ENCODE data around the gene RNU1-2.
"Not testable (repeated sequence)": the region's sequence is repeated elsewhere in the genome, so short reads cannot be mapped to it uniquely, and the experiment has no call there.

The RNU1-2 gene

DNA sequence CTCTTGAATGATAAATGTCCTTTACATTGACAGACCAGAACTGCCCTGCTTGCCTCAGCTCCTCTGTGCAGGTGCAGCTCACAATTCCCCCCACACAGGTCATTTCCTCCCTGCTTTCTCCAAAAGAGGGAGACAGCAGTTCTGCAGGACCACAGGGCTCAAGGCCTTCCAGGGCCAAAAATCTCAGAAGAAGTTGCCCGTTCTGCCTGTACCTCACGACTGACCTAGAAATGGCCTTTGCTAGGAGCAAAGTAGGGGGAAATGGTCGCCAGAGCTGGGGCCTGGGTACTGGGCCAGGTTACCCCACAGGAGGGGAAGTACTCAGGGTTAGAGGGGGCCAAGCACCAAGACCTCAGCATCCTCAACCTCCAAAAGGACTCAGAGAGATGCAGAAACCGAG lies 11.1 kb downstream of the RNU1-2 start:
- no peak for FAIRE-seq
- no peak for DNase-seq (ENCODE audit: low spot score)

DNA sequence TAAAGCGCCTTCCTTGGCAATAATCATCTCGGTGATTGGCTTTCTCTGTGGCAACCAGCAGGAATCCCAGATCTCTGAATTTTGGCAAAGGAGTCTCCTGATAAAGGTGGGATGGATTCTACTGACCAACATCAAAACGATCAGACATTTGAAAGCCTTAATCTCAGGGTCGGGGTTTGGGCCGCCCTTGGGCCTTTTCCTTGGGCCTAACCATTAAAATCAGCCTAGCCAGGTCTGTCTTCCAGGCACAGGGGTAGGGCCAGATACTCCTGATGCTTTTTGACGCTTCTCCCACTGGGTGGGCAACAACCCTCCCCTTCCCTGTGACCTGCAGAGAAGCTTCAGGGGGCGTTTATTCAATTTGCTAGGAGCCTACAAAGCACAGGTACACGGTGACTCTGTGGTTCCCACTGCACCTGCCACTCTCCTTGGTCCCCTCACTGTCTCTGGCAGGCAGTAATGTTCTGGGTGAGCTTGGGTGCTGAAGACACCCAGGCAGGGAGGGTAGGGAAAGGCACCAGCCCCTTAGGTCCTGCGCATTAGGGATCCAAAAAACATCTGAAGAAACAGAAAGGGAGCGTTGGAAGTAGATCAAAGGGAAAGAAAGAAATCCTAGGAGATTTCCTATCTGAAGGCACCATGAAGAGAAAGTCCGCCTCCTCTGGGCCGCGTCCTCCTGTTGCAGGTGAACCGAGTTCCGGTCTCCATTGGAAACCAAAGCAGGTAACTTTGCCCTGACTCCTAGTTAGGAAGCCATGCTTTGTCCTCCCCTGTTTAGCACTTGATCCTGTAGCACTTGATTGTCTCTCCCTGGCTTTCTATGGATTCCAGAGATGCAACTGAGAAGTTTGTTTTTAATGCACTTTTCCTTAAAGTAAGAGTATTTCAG lies 12.3 kb downstream of the RNU1-2 start:
- DNase-seq (ENCODE audit: low spot score) (no peak), FAIRE-seq (no peak)

DNA sequence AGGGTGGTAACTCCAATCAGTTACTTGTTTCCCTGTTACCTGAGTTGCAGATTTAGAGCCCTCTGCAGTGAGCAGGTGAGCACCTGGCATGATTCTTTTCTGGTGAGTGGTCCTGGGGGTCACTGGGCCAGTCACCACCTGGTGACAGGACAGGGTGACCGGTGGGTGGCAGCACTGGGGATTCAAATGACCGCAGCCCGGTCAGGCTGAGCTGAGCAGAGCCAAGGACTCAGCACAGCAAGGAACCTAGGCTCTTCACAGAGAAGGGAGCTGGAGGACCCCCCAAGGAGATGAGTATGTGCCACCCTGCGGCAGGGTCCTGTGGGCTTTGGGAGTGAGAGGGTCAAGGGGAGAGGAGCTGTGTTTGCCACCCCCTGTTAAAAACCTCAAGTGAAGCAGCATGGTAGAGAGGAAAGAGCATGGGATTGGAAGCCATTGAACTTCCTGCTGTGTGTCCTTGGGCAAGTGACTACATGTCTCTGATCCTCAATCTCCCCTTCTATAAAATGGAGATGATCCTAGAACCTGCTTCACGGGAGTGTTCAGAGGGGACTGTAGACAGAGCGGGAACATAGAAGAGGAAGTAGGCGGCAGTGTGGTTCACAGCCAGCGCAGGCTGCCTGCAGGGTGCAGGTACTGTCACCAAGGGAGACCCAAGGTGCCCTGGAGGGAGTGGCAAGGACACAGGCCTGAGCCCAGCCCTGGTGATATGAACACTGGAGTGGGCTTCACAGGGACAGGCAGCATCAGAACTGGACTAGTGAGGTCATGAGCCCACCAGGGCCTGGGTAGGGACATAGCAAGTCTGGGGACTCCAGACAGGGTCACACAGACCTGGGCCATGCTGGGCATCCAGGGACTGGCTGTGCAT lies 16.3 kb downstream of the RNU1-2 start:
- not testable (repeated sequence) for FAIRE-seq; DNase-seq (ENCODE audit: low spot score)

DNA sequence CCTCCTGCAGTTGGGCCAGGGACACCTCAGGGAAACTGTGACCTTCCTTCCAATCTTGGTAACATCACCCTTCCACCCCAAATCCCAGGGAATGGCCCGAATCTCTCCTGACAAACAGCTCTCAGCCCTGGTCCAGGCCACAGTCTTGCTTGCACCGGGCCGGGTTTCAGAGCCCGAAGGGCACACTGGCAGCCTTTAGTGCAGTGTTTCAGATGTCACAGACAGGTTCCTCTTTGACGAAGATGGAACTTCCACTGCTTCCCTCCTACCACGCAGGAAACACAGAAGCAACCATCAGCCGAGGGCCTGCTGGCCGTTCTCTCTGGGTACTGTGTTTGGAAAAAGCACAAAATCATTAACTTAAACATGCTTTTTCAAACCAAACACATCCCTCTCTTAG lies 17.0 kb downstream of the RNU1-2 start:
- not testable (repeated sequence) for FAIRE-seq; DNase-seq (ENCODE audit: low spot score)

DNA sequence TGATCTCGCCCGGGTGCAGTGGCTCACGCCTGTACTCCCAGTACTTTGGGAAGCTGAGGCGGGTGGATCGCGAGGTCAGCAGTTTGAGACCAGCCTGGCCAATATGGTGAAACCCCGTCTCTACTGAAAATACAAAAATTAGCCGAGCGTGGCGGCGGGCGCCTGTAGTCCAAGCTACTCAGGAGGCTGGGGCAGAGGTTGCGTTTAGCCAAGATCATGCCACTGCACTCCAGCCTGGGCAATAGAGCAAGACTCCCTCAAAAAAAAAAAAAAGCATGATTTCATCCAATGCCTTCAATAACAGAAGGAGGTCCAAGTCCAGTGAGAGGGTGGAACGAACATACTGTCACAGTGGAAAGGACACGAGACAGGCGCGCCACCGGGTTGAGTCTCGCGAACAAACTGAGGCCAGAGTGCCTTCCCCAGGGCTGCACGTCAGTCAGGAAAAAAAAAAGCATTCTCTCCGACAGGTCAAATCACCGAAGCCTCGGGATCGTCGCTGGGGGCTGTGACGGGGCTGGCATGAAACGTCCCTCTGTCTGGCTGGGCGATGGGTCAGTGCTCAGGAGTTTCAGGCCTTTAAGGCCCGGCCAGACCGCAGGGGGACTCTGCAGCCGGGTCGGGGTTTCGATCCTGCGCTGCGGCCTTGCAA lies 17.5 kb downstream of the RNU1-2 start:
- DNase-seq (ENCODE audit: low spot score) (no peak), FAIRE-seq (no peak)

DNA sequence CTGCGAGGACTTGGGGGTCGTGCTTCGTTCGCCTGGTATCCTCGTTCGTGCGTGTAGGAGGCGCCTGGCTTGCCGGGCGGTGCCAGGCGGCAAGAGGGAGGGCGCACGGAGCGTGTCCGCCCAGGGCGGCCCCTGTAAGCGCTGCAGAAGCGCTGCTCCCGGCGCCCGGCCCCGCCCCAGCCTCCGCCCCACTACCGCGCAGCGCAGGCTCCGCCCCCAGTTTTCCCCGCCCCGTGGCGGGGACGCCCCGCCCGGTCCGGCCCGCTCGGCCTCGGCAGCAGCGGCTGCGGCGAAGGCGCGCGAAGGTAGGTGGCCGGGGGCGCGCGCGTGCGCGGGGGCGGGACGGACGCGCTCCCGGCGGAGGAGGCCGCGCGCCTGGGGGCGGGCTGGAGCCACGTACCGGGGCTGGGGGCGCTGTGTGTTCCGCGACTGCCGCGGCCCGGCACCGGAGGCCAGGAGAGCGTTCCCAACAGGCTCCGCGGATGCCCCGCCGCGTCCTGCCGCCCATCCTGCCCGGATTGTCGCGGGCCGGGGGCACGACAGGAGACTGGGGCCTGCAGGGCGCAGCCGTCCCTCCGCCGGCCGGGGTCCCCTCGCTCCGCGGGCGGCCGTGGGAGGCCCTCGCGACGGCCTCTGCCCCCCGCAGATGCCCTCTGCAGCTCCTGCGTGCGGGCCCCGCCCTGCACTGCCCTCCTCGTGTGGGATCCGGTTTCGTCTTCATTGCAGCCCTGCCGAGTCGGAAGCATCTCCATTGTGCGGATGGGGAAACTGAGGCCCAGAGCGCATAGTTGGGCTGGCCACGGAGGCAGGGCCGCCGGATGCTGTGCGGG lies 18.3 kb downstream of the RNU1-2 start:
- DNase-seq (ENCODE audit: low spot score): peak; percentile 94
- FAIRE-seq: no peak

DNA sequence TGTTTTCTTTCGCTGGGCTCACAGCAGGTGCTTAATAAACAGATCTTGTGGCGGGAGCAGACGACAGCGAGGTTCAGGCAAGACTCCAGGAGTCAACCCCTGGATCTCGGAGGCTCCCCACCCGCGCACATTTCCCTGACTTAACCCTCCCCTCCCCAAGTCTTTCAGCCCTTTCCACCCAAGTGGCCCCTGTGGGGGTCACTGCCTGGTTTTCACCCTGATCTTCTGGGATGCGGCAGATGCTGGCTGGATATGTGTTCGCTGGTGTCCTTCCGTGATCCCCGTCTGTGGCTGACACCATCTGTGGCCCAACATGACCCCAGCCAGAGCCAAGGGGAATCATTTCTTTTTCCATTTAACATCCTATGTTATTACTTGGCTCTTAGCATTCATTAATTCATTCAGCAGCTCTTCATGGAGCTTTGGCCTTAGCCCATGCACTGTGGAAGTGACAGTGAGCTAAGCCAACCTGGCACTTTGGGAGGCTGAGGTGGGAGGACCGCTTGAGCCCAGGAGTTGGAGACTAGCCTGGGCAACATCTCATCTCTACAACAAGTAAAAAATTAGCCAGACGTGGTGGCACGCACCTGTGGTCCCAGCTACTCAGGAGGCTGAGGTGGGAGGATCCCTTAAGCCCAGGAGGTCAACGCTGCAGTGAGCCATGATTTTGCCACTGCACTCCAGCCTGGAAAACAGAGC lies 19.3 kb downstream of the RNU1-2 start:
- FAIRE-seq; DNase-seq (ENCODE audit: low spot score): not testable (repeated sequence)

DNA sequence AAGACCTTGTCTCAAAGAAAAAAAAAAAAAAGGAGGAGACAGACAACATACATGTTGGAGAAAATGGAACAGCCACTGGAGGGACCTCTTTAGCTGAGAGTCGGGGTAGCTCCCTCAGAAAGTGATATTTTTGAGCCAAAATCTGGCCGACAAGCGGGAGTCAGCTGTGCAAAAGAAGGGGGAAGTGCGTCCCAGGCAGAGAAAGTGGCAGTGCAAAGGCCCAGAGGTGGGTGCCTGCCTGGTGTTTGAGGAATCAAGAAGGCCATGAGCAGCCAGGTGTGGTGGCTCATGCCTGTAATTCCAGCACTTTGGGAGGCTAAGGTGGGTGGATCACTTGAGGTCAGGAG lies 19.8 kb downstream of the RNU1-2 start:
- FAIRE-seq: no peak
- no peak for DNase-seq (ENCODE audit: low spot score)

DNA sequence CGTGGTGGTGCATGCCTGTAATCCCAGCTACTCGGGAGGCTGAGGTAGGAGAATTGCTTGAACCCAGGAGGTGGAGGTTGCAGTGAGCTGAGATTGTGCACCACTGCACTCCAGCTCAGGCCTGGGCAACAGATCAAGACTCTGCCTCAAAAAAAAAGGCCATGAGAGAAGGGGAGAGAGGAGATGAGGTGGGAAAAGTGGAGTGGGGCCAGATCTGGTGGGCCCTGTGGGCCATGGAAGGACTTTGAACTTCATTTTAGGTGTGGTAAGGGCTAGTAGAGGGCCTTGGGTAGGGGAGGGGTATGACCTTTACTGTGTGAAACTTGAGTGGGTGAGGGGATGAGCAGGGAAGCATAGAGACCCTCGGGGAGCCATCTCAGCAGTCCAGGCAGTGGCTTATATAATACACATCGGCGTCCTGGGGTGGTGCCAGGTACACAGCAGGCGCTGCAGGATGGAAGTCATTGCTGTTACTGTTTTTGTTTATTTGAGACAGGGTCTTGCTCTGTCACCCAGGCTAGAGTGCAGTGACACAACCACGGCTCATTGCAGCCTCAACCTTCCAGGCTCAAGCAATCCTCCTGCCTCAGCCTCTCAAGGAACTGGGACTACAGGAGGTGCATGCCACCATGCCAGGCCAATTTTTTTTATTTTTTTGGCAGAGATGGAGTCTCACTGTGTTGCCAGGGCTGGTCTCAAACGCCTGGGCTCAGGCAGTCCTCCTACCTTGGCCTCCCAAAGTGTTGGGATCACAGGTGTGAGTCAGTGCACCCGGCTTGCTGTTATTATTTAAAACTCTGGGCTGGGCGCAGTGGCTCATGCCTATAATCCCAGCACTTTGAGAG lies 20.5 kb downstream of the RNU1-2 start:
- not testable (repeated sequence) for FAIRE-seq; DNase-seq (ENCODE audit: low spot score)

DNA sequence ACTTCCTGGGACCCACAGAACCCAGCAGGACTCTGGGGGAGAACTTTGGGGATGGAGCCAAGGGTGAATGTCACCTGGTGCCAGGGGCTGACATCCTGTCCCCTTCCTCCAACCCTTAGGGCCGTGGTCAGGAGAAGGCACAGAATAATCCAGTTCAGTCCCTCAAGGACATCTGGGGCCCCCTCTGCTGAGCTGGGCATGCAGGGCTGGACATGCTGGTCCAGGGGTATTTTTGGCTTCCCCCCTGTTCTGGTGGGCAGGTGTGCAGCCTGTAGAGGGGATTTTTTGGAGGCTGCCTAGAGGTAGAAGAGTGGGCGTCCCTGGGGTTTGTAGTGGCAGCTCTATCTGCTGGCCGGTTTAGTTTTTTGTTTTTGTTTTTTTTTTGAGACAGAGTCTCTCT lies 22.6 kb downstream of the RNU1-2 start:
- FAIRE-seq (no peak), DNase-seq (ENCODE audit: low spot score) (no peak)

DNA sequence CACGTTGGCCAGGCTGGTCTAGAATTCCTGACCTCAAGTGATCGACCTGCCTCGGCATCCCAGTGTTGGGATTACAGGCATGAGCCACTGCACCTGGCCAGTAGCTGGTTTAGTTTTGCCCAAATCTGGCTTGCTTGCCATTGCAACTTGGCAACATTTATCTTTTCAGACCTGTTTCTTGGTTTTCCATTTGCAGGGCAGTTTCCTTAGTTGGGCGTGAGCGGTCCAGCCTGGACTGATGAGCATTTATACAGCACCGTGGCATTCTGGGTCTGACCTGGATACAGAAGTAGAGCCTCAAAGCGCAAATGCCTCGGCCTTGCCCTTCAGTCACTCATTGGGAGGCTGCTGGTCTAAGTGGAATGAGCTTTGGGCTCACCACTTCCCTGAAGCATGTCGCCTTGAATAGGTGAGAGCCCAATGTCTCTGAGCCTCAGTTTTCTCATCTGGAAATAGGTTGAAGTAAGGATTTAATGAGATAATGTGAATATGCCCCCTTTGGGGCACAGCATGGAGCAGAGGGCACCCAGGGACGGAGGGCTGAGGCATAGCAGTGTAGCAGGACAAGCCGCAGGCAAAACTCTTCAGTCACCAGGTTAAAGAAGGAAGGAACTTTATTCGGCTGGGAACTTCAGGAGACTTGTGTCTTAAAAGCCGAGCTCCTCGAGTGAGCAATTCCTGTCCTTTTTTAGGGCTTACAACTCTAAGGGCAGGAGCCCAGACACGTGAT lies 23.3 kb downstream of the RNU1-2 start:
- not testable (repeated sequence) for DNase-seq (ENCODE audit: low spot score); FAIRE-seq

DNA sequence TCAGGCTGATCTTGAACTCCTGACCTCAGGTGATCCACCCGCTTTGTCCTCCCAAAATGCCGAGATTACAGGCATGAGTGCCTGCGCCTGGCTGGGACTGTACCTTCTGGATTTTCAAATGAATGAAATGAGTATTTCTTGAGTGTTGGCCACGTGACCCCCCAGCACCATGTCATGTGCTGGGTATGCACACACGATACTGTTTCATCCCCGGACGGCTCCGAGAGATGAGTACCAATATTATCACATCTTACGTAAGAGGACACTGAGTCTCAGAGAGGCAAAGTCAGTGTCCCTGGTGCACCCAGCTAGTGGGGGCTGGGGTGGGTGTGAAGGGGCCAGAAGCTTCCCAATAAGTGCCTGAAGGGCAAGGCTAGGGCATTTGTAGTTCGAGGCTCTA lies 25.2 kb downstream of the RNU1-2 start:
- FAIRE-seq (no peak), DNase-seq (ENCODE audit: low spot score) (no peak)

DNA sequence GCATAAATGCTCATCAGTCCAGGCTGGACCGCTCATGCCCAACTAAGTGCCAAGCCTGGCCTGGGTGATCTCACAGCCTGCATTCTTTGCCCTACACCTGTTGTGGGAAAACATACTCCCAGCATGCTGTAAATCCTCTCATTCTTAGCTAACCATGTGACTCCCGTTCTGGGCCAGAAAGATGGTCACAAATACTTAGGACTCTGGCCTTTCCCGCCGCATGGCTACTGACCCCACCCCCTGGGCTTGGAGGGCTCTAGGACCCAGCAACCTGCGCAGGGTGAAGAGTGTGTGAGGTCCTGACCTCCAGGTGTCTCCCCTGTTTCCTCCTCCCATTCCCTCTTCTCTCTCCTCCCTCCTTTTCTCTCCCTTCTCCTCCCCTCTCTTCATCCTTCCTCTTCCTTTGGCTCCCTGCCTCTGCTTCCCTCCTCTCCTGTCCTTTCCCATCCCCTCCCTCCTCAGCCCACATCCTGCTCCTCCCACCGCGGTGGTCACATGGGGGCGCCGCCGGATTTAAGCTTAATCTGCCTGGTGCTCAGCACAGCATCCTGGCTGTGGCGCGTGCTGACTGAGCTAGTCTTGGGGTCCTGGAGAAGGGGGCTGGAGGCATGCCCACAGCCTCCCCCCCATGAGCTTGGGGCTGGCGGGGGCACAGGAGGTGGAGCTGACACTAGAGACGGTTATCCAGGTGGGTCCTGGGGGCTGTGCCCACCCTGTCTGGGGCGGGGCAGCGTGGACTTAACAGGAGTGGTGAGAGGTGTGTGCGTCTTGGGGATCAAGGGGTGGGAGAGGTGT lies 25.8 kb downstream of the RNU1-2 start, which contains the start of gene CROCC:
Gene CROCC, plus strand, starts transcription at position 541 of the 795 bp plus-strand sequence. Its CDS starts 88 bp downstream, at position 629.
- DNase-seq (ENCODE audit: low spot score): no peak
- no peak for FAIRE-seq

DNA sequence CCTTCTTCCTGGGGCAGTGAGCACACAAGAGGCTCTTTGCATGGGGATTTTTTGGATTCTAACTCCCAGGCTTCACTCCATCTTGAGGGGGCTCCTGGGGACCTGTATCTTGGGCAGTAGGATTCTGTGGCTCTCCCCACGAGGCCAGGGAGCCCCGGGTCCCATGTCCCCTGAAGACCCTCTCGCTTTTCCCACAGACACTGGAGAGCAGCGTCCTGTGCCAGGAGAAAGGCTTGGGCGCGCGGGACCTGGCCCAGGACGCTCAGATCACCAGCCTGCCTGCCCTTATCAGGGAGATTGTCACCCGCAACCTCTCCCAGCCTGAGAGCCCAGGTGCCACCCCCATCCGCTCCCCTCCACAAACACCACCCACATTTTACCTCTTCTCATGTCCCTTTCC lies 26.7 kb downstream of the RNU1-2 start:
- DNase-seq (ENCODE audit: low spot score) (no peak), FAIRE-seq (no peak)

DNA sequence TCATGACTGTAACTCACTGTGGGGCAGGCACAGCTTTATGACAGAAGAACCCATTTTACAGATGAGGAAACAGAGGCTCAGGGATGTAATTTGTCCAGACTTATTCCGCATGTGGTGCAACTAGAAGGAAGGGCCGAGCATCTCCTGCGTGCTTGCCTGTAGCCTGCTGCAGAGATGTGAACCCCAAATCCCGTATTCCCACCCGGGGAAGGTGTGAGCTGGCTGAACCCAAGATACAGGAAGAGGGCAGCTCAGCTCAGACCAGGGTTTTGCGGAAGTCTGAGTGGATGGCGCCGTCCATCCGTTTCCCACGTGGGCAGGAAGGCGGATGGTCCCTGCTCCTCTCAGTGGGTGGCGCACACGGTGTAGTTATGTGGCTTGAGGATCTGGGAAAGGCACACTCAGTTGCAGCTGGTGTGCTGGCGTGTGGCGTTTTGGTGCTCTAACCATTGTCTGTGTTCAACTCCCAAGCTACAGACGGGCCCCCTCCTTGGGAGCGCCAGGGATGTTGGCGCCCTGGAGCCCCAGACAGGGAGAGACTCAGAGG lies 27.2 kb downstream of the RNU1-2 start:
- FAIRE-seq (no peak), DNase-seq (ENCODE audit: low spot score) (no peak)

DNA sequence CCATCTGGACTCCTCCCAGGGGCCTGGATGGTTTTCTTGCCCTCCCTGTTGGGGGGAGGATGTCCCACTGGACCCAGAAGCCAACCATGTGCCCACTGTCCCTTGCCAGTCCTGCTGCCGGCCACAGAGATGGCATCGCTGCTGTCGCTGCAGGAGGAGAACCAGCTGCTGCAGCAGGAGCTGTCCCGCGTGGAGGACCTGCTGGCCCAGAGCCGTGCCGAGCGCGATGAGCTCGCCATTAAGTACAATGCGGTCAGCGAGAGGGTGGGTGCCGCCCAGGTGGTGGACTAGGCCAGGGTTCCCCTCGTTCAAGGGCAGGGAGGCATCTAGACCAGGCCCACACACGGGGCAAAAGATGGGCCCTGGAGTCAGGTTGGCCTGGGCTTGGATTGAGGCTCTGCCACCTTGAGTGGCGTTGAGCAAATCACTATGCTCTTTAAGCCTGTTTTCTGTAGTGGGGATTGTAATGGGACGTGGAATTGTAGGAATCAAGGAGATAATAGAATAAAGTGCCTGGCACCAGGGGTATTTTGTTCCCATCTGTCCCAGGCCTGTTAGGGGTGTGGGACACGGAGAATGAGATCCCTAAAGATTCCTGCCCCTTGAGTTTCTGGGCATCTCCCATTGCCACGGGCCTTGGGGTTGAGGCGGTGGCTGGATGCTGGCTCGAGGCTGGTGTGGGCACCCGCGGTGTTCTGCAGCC lies 28.6 kb downstream of the RNU1-2 start:
- no peak for FAIRE-seq
- DNase-seq (ENCODE audit: low spot score): no peak

DNA sequence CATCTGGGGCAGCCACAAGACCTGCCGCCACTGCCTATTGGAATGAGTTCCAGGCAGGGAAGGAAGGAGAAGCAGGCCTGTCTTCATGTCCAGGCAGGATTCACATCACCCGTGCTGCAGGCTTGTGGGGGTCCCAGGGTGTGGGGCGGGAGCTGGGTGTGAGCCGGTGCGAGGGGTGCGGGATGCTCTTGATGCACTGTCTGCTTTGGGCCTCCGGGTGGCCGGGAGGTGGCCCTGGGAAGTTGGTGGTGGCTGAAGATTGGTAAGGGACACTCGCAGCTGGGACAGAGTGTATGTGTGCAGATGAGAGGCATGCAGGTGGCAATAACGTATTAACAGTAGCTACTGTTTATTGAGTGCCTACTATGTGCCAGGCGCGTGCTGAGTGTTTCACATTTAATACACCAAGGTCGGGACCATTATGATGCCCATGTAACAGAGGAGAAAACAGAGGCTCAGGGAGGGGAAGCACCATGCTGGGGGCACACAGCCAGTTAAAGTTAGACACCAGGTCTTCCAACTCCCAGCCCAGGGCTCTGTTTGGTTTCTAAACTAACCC lies 29.2 kb downstream of the RNU1-2 start:
- no peak for DNase-seq (ENCODE audit: low spot score)
- FAIRE-seq: no peak
